ENCODE measurements around the gene CACNG5.

DNA sequence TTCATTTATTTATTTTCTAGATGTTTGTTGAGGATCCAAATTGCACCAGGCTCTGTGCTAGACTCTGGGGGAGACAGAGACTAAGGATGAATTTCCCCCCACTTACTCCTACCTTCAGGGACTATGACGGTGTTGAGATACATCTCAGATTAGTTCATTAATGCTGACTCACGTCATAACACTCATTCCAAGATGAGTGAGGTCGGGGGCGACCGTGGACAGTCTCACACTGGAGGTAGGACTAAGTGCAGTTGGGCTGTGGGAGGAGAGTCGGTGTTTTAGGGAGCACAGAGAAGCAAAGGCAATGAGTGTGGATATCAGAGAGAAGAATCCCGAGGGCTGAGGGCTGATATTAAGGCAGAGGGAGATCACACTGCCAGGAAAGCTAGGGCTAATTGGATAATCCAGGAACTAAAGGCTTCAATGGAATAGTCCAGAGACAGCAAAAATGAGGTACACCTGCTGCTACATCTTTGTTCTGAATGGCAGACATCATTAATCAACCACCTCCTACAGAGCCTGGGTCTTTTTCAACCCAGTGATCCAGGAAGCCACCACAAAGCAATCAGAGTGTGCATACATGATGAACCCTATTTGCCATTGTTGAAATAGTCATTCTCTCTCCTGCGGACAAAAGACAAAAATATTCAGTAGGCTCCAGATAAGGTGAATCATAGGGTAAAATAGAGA, 91.0 kb downstream of the CACNG5 start:
- TF ChIP-seq, protein P1, sequence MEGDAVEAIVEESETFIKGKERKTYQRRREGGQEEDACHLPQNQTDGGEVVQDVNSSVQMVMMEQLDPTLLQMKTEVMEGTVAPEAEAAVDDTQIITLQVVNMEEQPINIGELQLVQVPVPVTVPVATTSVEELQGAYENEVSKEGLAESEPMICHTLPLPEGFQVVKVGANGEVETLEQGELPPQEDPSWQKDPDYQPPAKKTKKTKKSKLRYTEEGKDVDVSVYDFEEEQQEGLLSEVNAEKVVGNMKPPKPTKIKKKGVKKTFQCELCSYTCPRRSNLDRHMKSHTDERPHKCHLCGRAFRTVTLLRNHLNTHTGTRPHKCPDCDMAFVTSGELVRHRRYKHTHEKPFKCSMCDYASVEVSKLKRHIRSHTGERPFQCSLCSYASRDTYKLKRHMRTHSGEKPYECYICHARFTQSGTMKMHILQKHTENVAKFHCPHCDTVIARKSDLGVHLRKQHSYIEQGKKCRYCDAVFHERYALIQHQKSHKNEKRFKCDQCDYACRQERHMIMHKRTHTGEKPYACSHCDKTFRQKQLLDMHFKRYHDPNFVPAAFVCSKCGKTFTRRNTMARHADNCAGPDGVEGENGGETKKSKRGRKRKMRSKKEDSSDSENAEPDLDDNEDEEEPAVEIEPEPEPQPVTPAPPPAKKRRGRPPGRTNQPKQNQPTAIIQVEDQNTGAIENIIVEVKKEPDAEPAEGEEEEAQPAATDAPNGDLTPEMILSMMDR (IDR thresholded peaks at IDR 0.05), result no peak
- no peak for TF ChIP-seq POLR2A (IDR thresholded peaks at IDR 0.05)
